Measurements from ENCODE around the gene JAG1. TPM values are rescaled to one million over a fixed set of nuclear protein-coding genes. Genes with fewer than 3 reads are reported as not detected.
A peak's percentile ranks its signal among the peaks of the same experiment; 100 is the strongest.
"Not testable (repeated sequence)": the region's sequence is repeated elsewhere in the genome, so short reads cannot be mapped to it uniquely, and the experiment has no call there.

Gene JAG1
- total and polyA plus RNA-seq, 2 experiments from 2014 or later, result 1.2 to 8.4 TPM

GRCh38 chr20:10619427-10619826, 54.4 kb downstream of the JAG1 start:
- Histone ChIP-seq H3K9me2 (ENCODE audit: insufficient read depth) (no peaks in the 10 kb centered on the region), H2AFZ (peak overlapping the region; percentile 36), H3F3A (ENCODE audit: insufficient read depth) (peaks cover 15% of the 10 kb centered on the region), H4K20me1 (ENCODE audit: insufficient read depth) (no peaks in the 10 kb centered on the region), H3K36me3 (ENCODE audit: low read depth) (no peaks in the 10 kb centered on the region), H3K9ac (peak overlapping the region; percentile 73), H3K79me2 (ENCODE audit: insufficient read depth) (no peaks in the 10 kb centered on the region), H3K4me1 (ENCODE audit: insufficient read depth) (peaks cover 29% of the 10 kb centered on the region), H3K4me3 (peak overlapping the region; percentile 17; the same call in 1 of the 2 replicates), H3K4me2 (ENCODE audit: unreplicated experiment) (peak overlapping the region; percentile 60), H3K9me3 (ENCODE audit: low read depth) (no peaks in the 10 kb centered on the region), H3K27ac (peak overlapping the region; percentile 83), H3K27me3 (replicated peaks; ENCODE audit: insufficient read depth) (no peaks in the 10 kb centered on the region)
- in situ Hi-C loops (cut with MboI), result no loop called here
- DNase-seq, result peak; percentile 97
- WGBS, 2 experiments (ENCODE audit: low coverage in 1 of 2, low lambda C conversion rate in 2 of 2, missing lambda C conversion rate in 2 of 2), result 1 to 2% methylated on average over 3 of the region's 3 CpGs
- TF ChIP-seq EZH2 (IDR thresholded peaks at IDR 0.05; ENCODE audit: insufficient read depth, poor library complexity, severe bottlenecking) (no peak), EZH2phosphoT487 (IDR thresholded peaks at IDR 0.05; ENCODE audit: insufficient read depth, low read depth) (no peak)

GRCh38 chr20:10618611-10619245, 55.1 kb downstream of the JAG1 start:
- H3K9ac ChIP-seq, result peak overlapping the region; percentile 73
- H3K9me3 ChIP-seq (ENCODE audit: low read depth), result no peaks in the 10 kb centered on the region
- in situ Hi-C loops (cut with MboI), result no loop called here
- no peaks in the 10 kb centered on the region for H4K20me1 ChIP-seq (ENCODE audit: insufficient read depth)
- no peak overlapping the region; the same call in 1 of the 2 replicates for H3K4me3 ChIP-seq
- TF ChIP-seq EZH2phosphoT487 (IDR thresholded peaks at IDR 0.05; ENCODE audit: insufficient read depth, low read depth), result no peak
- no peak for TF ChIP-seq EZH2 (IDR thresholded peaks at IDR 0.05; ENCODE audit: insufficient read depth, poor library complexity, severe bottlenecking)
- DNase-seq, result peak; percentile 33
- H3K36me3 ChIP-seq (ENCODE audit: low read depth), result no peaks in the 10 kb centered on the region
- peak overlapping the region; percentile 46 for H3K4me2 ChIP-seq (ENCODE audit: unreplicated experiment)
- H3K79me2 ChIP-seq (ENCODE audit: insufficient read depth), result no peaks in the 10 kb centered on the region
- H3K9me2 ChIP-seq (ENCODE audit: insufficient read depth), result no peaks in the 10 kb centered on the region
- H3K4me1 ChIP-seq (ENCODE audit: insufficient read depth), result peaks cover 29% of the 10 kb centered on the region
- WGBS, 2 experiments (ENCODE audit: low coverage in 1 of 2, low lambda C conversion rate in 2 of 2, missing lambda C conversion rate in 2 of 2), result 42 to 50% methylated on average over 5 to 6 of the region's 6 CpGs
- H3K27me3 ChIP-seq (replicated peaks; ENCODE audit: insufficient read depth), result no peaks in the 10 kb centered on the region
- no peak overlapping the region for H2AFZ ChIP-seq
- peak overlapping the region; percentile 83 for H3K27ac ChIP-seq
- H3F3A ChIP-seq (ENCODE audit: insufficient read depth), result peaks cover 15% of the 10 kb centered on the region

- DNase-seq; H4K20me1 ChIP-seq (ENCODE audit: insufficient read depth); H3K36me3 ChIP-seq (ENCODE audit: low read depth); H3K4me2 ChIP-seq (ENCODE audit: unreplicated experiment); H3K79me2 ChIP-seq (ENCODE audit: insufficient read depth); H2AFZ ChIP-seq; H3K9ac ChIP-seq; H3K9me3 ChIP-seq (ENCODE audit: low read depth); H3K4me3 ChIP-seq; H3K27me3 ChIP-seq (replicated peaks; ENCODE audit: insufficient read depth); in situ Hi-C loops (cut with MboI); H3K9me2 ChIP-seq (ENCODE audit: insufficient read depth); H3F3A ChIP-seq (ENCODE audit: insufficient read depth); H3K27ac ChIP-seq: not testable (repeated sequence)
- peaks cover 22% of the 10 kb centered on the region for H3K4me1 ChIP-seq (ENCODE audit: insufficient read depth)
- WGBS, 2 experiments (ENCODE audit: low coverage in 1 of 2, low lambda C conversion rate in 2 of 2, missing lambda C conversion rate in 2 of 2), result 96 to 98% methylated on average over 4 of the region's 4 CpGs
Observed at GRCh38 chr20:10617549-10618133, 56.2 kb downstream of the JAG1 start.

- no peak for TF ChIP-seq EZH2phosphoT487 (IDR thresholded peaks at IDR 0.05; ENCODE audit: insufficient read depth, low read depth)
- TF ChIP-seq EZH2 (IDR thresholded peaks at IDR 0.05; ENCODE audit: insufficient read depth, poor library complexity, severe bottlenecking), result no peak
- Histone ChIP-seq H3K4me3 (no peak overlapping the region), H3F3A (ENCODE audit: insufficient read depth) (no peaks in the 10 kb centered on the region), H3K36me3 (ENCODE audit: low read depth) (no peaks in the 10 kb centered on the region), H3K4me2 (ENCODE audit: unreplicated experiment) (no peak overlapping the region), H3K4me1 (ENCODE audit: insufficient read depth) (peaks cover 14% of the 10 kb centered on the region), H3K79me2 (ENCODE audit: insufficient read depth) (no peaks in the 10 kb centered on the region), H3K27ac (no peak overlapping the region), H4K20me1 (ENCODE audit: insufficient read depth) (no peaks in the 10 kb centered on the region), H3K9me3 (ENCODE audit: low read depth) (no peaks in the 10 kb centered on the region), H3K9ac (no peak overlapping the region), H3K27me3 (replicated peaks; ENCODE audit: insufficient read depth) (no peaks in the 10 kb centered on the region), H2AFZ (no peak overlapping the region), H3K9me2 (ENCODE audit: insufficient read depth) (no peaks in the 10 kb centered on the region)
- in situ Hi-C loops (cut with MboI), result no loop called here
- 95 to 97% methylated on average over 3 of the region's 3 CpGs for WGBS, 2 experiments (ENCODE audit: low coverage in 1 of 2, low lambda C conversion rate in 2 of 2, missing lambda C conversion rate in 2 of 2)
- DNase-seq, result no peak
Observed at GRCh38 chr20:10616212-10616611, 57.6 kb downstream of the JAG1 start.

Data from GM23248 (cell line).